NCI-H187 (cell line): ENCODE data around the gene RAB27A.
A peak's percentile ranks its signal among the peaks of the same experiment; 100 is the strongest.
"Not testable (repeated sequence)": the region's sequence is repeated elsewhere in the genome, so short reads cannot be mapped to it uniquely, and the experiment has no call there.

ENCODE experiments used
- DNase-seq, 2 experiments: peaks; one replicate each; lab custom pipeline; 2025; lab: John Stamatoyannopoulos, UW

Gene RAB27A

GRCh38 chr15:55289746-55290527 lies at the start of gene RAB27A:
Gene RAB27A, minus strand, starts transcription at chr15:55289813. Its CDS starts 54,879 bp downstream, at chr15:55234934.
- DNase-seq: peak in 1 of 2 experiments; percentile 7

- DNase-seq: no peak
These were observed 47.5 kb upstream of the RAB27A start for GRCh38 chr15:55337160-55337559.

GRCh38 chr15:55334997-55335396 lies 45.4 kb upstream of the RAB27A start:
- no peak for DNase-seq

- no peak for DNase-seq
These were observed 44.8 kb upstream of the RAB27A start for GRCh38 chr15:55334371-55334770.

- no peak for DNase-seq
These were observed 37.8 kb upstream of the RAB27A start for GRCh38 chr15:55327387-55327786.

GRCh38 chr15:55322467-55322866 lies 32.9 kb upstream of the RAB27A start:
- no peak for DNase-seq

GRCh38 chr15:55320963-55321362 lies 31.4 kb upstream of the RAB27A start:
- no peak for DNase-seq

GRCh38 chr15:55320238-55320550 lies 30.6 kb upstream of the RAB27A start:
- no peak for DNase-seq

GRCh38 chr15:55319537-55320237 lies 30.1 kb upstream of the RAB27A start:
- DNase-seq: no peak

- peak; percentile 33 to 49 for DNase-seq
These were observed 29.2 kb upstream of the RAB27A start, which contains the start of the genes PIGB and PIGBOS1 for GRCh38 chr15:55318588-55319494. Gene PIGB, plus strand, starts transcription at chr15:55319222. Its CDS starts 29 bp downstream, at chr15:55319251. Gene PIGBOS1, minus strand, starts transcription at chr15:55319123. Its CDS starts 1,331 bp downstream, at chr15:55317792.

GRCh38 chr15:55302801-55303200 lies 13.2 kb upstream of the RAB27A start:
- not testable (repeated sequence) for DNase-seq

GRCh38 chr15:55297315-55297714 lies 7.7 kb upstream of the RAB27A start:
- no peak for DNase-seq

- DNase-seq: peak; percentile 10 to 23
These were observed 980 bp upstream of the RAB27A start for GRCh38 chr15:55290528-55291057.

- no peak for DNase-seq
These were observed 435 bp downstream of the RAB27A start for GRCh38 chr15:55289011-55289745.

GRCh38 chr15:55288006-55288717 lies 1.5 kb downstream of the RAB27A start:
- no peak for DNase-seq

GRCh38 chr15:55286442-55287189 lies 3.0 kb downstream of the RAB27A start:
- not testable (repeated sequence) for DNase-seq

- DNase-seq: no peak
These were observed 5.2 kb downstream of the RAB27A start for GRCh38 chr15:55284426-55284825.

GRCh38 chr15:55283379-55284147 lies 6.0 kb downstream of the RAB27A start:
- no peak for DNase-seq

- DNase-seq: no peak
These were observed 7.3 kb downstream of the RAB27A start for GRCh38 chr15:55282284-55282833.
